Mesodermal cell (in vitro differentiated cells): ENCODE measurements around the gene TPK1.

Experiments used
- H3K27ac ChIP-seq: 2 replicates; pipeline ENCODE4 v1.7.0; 2013; ENCODE audit warnings: mild to moderate bottlenecking, low read depth, low read length, moderate library complexity; ENCODE audit not compliant: severe bottlenecking
- H3K36me3 ChIP-seq: 2 replicates; pipeline ENCODE4 v1.7.1; 2013; ENCODE audit warnings: mild to moderate bottlenecking, low read length, moderate library complexity; ENCODE audit not compliant: control insufficient read depth, insufficient read depth
- H3K4me1 ChIP-seq: one replicate; pipeline ENCODE4 v1.7.1; 2013; ENCODE audit warnings: mild to moderate bottlenecking, low read length; ENCODE audit not compliant: insufficient read depth, control insufficient read depth, poor library complexity, severe bottlenecking
- H3K4me3 ChIP-seq: 2 replicates; pipeline ENCODE4 v1.7.0; 2013; ENCODE audit warnings: low read length, control low read depth, mild to moderate bottlenecking; ENCODE audit not compliant: insufficient read depth, poor library complexity, severe bottlenecking; ENCODE audit errors: extremely low read depth
- H3K9me3 ChIP-seq: 2 replicates; pipeline ENCODE4 v1.7.1; 2013; ENCODE audit warnings: mild to moderate bottlenecking, low read length, moderate library complexity; ENCODE audit not compliant: control insufficient read depth
- WGBS, 2 experiments: methylation state at CpG; one replicate each; pipeline ENCODE4 v1.1.5; 2013; ENCODE audit warnings: missing lambda C conversion rate in 2 of 2; ENCODE audit not compliant: insufficient coverage in 2 of 2; 5-methylcytosine and 5-hydroxymethylcytosine counted together

The TPK1 gene

DNA sequence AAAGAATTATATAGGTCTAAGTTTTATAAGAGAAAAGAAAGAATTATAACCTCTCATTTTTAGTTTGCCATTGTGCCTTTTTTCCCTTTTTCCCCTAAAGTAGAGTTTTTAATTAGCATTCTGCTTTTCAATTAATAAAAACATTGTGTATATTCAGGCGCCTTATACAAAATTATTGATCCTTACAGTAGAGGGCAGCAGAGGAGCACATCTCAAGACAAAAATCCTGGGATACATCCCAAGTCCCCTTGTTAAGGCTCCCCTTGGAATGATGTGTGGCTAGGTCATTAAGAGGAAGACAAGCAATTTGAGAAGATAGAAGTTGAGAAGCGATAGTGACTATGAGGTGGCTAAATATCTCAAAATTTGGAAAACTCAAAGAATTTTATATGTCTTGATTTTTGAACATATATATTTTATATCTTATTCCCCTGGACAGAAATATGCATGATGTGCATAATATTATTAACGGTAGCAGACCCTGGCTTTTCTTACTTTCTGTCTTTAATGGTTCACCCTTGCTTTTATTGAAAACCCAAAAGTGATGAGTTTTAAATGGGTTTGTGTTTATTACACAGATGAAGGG lies 19.1 kb upstream of the TPK1 start:
- no CpG with 5 or more reads among the region's 3 CpGs for WGBS, 2 experiments
- Histone ChIP-seq H3K27ac (no peak overlapping the region), H3K9me3 (no peaks in the 10 kb centered on the region), H3K36me3 (no peaks in the 10 kb centered on the region), H3K4me1 (no peaks in the 10 kb centered on the region), H3K4me3 (no peak overlapping the region)

DNA sequence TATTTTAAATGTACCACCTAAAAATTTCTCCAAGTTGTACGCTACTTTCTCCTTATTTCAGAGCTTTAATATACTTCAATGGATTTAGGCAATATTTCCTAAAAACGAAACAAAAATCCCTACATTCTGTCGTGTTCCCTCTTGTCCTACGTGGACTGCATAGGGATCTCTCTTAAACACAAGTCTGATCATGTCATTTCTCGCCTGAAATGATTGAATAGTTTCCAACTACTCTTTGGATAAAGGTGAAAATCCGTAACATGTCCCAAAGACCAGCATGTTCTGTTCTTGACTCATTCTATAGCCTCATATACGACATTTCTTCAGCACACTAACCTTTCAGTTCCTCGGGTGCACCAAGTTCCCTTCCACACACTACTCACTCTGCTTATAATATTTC lies 17.7 kb upstream of the TPK1 start:
- H3K4me1 ChIP-seq: no peaks in the 10 kb centered on the region
- WGBS, 2 experiments: 90 to 91% methylated on average over 8 of the region's 8 CpGs
- no peaks in the 10 kb centered on the region for H3K36me3 ChIP-seq
- no peak overlapping the region for H3K4me3 ChIP-seq
- H3K9me3 ChIP-seq: no peaks in the 10 kb centered on the region
- no peak overlapping the region for H3K27ac ChIP-seq

DNA sequence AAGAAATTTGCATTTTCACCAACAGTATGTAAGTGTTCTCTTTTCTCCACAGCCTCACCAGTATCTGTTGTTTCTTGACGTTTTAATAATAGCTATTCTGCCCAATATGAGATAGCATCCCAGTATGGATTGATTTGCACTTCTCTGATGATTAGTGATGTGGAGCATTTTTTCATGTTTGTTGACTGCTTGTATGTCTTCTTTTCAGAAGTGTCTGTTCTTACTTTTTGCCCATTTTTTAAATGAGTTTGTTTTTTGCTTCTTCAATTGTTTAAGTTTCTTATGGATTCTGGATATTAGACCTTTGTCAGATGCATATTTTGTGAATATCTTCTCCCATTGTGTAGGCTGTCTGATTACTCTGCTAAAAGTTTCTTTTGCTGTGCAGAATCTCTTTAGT lies 12.2 kb upstream of the TPK1 start:
- WGBS, 2 experiments: no CpG with 5 or more reads among the region's 1 CpG
- no peak overlapping the region for H3K27ac ChIP-seq
- H3K36me3 ChIP-seq: no peaks in the 10 kb centered on the region
- H3K4me1 ChIP-seq: no peaks in the 10 kb centered on the region
- H3K4me3 ChIP-seq: no peak overlapping the region
- no peaks in the 10 kb centered on the region for H3K9me3 ChIP-seq

DNA sequence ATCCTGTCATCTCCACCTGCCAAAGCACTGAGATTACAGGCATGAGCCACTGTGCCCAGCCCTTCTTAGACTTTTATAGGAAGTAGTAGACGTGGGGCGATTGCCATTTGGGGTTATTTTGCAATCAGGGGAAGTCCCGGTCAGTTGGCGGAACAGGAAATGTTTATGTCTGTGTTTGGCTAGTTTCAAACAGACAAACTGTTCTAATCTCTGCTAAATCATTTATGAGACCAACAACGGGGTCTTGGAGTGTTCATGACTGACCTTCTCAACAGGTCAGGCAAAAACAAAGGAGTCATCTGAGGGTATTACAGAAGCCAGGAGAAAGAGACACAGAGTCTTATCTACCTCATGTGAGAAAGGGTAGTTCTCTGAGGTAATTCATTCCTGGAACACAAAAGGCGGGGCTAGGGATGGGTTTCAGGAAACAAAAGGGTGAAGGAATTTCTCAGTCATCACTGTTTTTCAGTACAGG lies 6.6 kb upstream of the TPK1 start:
- peaks cover 9% of the 10 kb centered on the region for H3K4me1 ChIP-seq
- no peak overlapping the region for H3K27ac ChIP-seq
- H3K36me3 ChIP-seq: no peaks in the 10 kb centered on the region
- no peak overlapping the region for H3K4me3 ChIP-seq
- no peaks in the 10 kb centered on the region for H3K9me3 ChIP-seq
- 91% methylated on average over 5 of the region's 6 CpGs; no CpG with 5 or more reads in 1 of the 2 experiments for WGBS, 2 experiments

DNA sequence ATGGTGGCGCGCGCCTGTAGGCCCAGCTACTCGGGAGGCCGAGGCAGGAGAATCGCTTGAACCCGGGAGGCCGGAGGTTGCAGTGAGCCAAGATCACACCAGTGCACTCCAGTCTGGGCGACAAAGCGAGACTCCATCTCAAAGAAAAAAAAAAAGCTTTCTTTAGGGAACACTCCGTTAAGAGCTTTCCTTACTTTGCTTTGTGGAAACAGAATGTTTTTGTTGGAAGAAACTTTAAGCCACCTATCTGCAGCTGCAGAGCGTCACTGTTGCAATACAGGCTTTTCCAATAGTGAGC lies 641 bp upstream of the TPK1 start:
- Histone ChIP-seq H3K36me3 (no peaks in the 10 kb centered on the region), H3K4me3 (peak overlapping the region; percentile 69), H3K4me1 (no peaks in the 10 kb centered on the region), H3K27ac (peak overlapping the region; percentile 81), H3K9me3 (no peaks in the 10 kb centered on the region)
- WGBS, 2 experiments: 98 to 100% methylated on average over 10 of the region's 12 CpGs

DNA sequence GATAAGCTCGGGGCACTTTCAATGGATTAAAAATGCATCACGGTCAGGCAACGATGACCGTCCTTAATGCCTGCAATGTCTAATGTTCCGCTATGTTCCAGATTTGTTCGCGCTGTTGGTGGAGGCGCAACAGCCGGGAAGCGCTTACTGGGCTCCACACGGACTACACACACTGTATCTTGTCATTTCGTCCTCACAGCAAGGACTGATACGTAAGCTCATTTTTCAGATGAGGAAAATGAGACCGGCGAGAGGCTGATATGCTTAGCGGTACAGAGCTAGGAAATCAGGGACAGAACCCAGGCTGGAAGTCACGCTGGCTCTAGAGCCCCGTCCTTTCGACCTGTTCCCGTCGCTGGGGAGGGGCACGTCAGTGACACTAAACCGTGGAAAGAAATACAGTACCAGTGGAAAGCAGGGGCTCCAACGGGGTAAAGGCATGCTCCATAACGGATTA lies 670 bp downstream of the TPK1 start:
- Histone ChIP-seq H3K4me1 (no peaks in the 10 kb centered on the region), H3K9me3 (no peaks in the 10 kb centered on the region), H3K36me3 (no peaks in the 10 kb centered on the region), H3K27ac (peak overlapping the region; percentile 81), H3K4me3 (peak overlapping the region; percentile 69)
- WGBS, 2 experiments: 2 to 5% methylated on average over 23 of the region's 25 CpGs

DNA sequence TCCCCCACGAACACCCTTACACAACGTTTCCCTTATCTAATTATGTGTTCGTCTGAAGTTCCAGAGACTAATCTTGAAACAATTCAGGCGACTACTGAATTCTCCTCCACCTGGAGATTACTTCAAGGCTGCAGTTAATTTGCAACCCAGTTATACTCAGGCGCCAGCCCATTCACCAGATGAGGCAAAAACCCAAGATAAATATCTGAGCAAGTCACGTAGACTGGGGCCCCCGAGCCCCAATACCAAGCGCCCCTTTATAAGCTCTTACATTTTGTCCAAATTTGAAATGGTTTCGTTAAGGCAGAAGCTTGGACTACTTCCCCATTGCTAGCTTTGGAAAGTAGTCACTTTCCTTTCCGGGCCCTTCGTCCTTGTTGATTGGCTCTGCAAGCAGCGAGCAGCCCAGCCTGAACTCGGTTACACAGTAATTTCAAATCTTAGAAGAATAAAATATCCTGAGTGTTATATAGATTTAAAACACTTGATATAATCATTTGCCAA lies 1.2 kb downstream of the TPK1 start:
- Histone ChIP-seq H3K9me3 (no peaks in the 10 kb centered on the region), H3K36me3 (no peaks in the 10 kb centered on the region), H3K4me1 (no peaks in the 10 kb centered on the region), H3K4me3 (peak overlapping the region; percentile 69), H3K27ac (no peak overlapping the region)
- WGBS, 2 experiments: 82% methylated on average over 8 to 9 of the region's 13 CpGs

DNA sequence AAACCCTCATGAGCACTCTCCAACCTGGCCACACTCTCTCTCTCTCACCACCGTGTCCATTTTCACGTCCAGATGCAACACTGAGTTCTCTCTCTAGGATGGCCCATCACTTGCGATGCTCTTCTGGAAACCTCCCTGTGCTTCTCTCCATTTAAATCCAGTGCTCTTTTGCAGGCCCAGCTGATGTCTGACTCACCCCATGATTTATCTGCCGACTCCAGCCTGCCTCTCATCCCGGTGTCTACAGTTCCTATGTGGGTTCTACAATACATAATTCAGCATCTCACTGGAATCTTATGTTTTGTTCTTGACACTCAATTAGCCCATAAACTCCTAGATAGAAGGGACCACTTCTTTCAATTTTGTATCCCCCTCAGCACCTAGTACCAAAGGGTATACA lies 5.0 kb downstream of the TPK1 start:
- Histone ChIP-seq H3K27ac (no peak overlapping the region), H3K4me1 (no peaks in the 10 kb centered on the region), H3K36me3 (no peaks in the 10 kb centered on the region), H3K9me3 (no peaks in the 10 kb centered on the region), H3K4me3 (no peak overlapping the region)
- 95 to 98% methylated on average over 5 of the region's 5 CpGs for WGBS, 2 experiments

DNA sequence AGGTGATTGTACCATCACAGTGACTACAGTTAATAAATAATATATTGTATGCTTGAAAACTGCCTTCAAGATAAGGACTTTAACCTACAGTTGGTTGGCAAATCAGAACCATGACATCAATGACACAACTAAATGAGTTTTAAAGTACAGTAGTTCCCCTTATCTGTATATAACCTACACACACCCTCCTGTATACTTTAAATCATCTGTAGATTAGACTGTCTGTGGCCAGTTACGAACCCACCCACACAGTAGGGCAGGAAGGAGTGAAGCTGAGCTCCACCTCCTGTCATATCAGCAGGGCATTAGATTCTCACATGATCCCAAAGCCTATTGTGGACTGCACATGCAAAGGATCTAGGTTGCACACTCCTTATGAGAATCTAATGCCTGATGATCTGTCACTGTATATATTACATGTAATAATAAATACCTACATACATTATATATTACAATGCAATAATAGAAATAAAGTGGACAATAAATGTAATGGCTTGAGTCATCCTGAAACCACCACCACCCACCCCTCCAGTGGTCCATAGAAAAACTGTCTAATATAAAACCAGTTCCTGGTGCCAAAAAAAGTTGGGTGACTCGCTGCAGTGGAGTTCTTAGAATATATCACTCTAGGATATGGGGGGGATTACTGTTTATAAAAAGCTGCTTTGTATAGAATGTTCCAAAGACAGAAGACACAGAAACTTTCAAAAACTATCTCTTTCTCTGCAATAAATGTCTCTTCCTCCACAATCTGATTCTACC lies 5.6 kb downstream of the TPK1 start:
- H3K4me3 ChIP-seq: no peak overlapping the region
- H3K9me3 ChIP-seq: no peaks in the 10 kb centered on the region
- 80 to 89% methylated on average over 1 of the region's 2 CpGs for WGBS, 2 experiments
- no peaks in the 10 kb centered on the region for H3K36me3 ChIP-seq
- H3K4me1 ChIP-seq: no peaks in the 10 kb centered on the region
- no peak overlapping the region for H3K27ac ChIP-seq

DNA sequence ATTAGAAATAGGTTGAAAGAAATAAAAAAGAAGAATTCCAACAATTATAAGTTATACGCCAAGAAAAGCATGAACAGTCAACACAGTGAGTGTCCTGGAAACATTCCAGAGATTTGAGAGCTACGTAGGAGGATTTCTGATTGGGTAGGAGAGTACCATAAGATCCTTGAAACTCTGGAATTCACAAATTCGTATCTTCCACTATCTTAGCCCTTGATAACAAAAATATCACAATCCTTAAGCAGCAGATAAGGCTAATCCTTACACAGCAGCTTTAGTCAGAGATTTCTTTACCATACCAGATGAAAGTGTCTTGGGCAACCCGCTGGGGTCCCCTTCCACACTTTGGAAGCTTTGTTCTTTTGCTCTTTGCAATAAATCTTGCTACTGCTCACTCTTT lies 8.2 kb downstream of the TPK1 start:
- Histone ChIP-seq H3K36me3 (no peaks in the 10 kb centered on the region), H3K4me3 (no peak overlapping the region), H3K9me3 (no peaks in the 10 kb centered on the region), H3K4me1 (no peaks in the 10 kb centered on the region), H3K27ac (peak overlapping the region; percentile 7)
- 63% methylated on average over 1 of the region's 4 CpGs; no CpG with 5 or more reads in 1 of the 2 experiments for WGBS, 2 experiments

DNA sequence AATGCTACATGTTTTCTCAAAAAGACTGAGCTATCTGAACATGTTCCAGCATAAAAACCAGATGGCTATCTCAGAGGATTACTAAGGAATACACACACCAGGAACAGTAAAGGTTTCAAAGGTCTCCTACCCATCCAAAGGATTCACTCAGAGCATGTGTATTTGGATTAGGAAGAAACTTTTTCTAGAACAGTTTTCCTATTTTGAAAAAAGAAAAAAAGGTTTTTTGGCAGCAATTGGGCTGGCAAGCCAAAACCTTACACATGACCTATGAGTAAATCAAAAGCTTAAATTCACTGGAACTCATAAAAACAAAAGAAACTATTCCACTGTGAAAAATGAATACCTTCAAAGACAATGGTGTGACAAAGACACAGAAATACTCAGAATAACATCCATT lies 9.6 kb downstream of the TPK1 start:
- H3K4me3 ChIP-seq: no peak overlapping the region
- no peaks in the 10 kb centered on the region for H3K9me3 ChIP-seq
- H3K4me1 ChIP-seq: no peaks in the 10 kb centered on the region
- H3K36me3 ChIP-seq: no peaks in the 10 kb centered on the region
- no peak overlapping the region for H3K27ac ChIP-seq
